GM18867 (cell line): Measurements from ENCODE around the gene PODNL1.
A peak's percentile ranks its signal among the peaks of the same experiment; 100 is the strongest.

Experiments
- ATAC-seq: cut with Tn5 transposase; IDR thresholded peaks from one replicate; pipeline ENCODE4 v1.9.1; 2021; ENCODE audit warnings: mild to moderate bottlenecking, moderate library complexity; ENCODE audit not compliant: unreplicated experiment

PODNL1 gene

DNA sequence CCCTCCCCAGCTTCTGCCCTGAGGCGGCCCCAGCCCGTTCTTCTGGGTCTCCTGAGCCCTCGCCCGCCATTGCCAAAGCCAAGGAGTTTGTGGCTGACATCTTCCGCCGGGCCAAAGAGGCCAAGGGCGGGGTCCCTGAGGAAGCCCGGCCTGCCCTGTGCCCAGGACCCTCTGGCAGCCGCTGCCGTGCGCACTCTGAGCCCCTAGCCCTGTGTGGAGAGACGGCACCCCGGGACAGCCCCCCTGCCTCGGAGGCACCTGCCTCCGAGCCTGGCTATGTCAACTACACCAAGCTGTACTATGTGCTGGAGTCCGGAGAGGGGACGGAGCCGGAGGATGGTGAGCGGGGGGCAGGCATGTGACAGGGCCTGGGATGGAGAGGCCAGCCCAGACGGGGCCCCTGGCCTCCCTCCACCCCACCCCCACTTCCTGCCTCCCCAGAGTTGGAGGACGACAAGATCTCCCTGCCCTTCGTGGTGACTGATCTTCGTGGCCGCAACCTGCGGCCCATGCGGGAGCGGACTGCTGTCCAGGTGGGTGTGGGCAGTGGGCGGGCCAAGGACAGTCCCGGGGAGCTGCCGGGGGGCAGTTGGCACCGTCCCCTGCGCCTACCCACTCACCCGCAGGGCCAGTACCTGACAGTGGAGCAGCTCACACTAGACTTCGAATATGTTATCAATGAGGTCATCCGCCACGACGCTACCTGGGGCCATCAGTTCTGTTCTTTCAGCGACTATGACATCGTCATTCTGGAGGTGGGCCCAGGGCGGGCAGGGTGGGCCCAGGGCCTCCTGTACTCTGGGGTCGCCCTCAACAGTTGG lies 21.1 kb upstream of the PODNL1 start:
- ATAC-seq, result no peak

DNA sequence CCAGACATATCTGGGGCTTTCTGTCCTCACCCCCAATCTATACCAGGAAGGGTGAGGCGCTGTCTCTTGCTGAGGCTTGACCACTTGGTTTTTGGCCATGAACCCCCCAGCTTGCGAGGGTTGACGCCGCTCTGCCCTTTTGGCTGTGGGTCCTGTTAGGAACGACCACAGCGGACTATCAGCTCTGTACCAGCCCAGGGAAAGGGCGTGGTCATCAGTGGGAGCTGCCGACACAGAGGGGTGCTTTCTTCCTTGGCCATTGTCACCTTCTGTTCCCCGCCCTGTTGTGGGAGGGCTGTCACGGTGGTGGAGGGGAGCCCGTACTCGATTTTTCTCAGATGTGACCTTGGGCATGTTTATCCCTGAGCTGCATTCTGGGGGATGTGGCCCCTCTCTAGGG lies 19.8 kb upstream of the PODNL1 start:
- no peak for ATAC-seq

DNA sequence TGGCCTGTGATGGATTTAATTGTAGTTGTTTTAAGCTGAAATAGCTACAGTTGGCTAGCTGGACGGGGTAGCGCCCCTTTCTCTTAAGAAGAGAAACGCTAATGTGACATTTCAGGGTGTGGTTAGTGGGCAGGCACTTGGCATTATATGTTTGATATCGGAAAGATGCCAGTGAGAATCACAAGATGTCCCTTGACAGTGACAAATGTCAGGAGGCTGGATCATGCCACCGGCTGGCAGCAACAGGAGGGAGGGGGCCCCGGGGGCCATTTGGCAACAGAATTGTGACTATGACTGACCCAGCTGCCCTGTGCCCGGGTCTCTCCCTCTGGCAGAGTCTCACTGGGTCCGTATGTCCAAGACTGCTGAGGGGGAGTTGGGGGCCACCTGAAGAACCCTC lies 18.8 kb upstream of the PODNL1 start:
- no peak for ATAC-seq

DNA sequence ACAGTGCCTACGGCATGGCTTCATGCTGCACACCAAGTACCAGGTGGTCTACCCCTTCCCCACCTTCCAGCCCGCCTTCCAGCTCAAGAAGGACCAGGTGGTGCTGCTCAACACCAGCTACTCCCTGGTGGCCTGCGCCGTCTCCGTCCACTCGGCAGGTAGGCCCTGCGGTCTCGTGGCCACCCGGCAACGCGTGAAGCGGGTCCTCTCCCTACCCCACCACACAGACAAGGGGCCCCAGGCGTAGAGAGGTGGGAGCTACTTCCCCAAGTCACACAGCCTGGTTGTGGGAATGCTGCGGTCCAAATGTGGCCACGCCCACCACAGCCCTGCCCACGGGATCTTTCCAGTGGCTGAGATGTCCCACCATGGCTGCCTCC lies 18.1 kb upstream of the PODNL1 start:
- no peak for ATAC-seq

DNA sequence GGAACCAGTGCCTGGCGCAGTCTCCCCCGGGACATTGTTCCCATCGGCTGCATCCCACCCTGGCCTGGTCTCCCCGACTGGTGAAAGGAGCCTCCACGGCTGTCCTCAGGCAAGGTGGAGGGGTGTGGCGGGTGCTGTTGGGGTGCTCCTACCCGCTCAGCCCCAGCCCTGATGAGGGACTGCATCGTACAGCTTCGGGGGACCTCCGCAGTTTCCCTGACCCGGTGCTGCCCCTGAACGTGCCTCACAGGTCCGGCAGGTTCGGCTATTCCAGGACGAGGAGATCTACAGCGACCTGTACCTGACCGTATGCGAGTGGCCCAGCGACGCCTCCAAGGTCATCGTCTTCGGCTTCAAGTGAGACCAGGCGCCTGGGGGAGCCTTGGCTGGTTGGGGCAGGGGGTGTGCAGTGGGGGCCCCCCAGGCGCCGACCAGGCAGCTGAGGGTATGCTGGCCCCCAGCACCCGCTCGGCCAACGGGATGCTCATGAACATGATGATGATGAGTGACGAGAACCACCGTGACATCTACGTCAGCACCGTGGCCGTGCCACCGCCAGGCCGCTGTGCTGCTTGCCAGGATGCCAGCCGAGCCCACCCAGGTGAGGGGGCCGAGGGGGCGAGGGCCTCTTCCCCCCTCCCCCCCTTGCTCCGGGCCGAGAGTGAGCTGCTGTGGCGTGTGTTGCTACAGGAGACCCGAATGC lies 17.6 kb upstream of the PODNL1 start:
- ATAC-seq, result no peak

DNA sequence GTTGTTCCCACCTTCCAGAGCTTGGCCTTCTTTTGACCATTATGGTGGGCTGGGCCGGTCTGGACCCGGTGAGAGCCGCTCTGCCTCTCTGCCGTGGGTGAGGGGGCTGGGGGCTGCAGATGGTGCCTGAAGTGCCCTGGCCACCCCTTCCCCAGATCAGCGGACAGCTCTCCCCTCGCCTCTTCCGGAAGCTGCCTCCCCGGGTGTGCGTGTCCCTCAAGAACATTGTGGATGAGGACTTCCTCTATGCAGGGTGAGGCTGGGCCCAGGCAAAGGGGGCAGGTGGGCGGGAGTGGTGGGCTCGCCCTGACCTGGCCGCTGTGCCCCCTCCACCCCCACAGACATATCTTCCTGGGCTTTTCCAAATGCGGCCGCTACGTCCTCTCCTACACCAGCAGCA lies 16.0 kb upstream of the PODNL1 start:
- no peak for ATAC-seq

DNA sequence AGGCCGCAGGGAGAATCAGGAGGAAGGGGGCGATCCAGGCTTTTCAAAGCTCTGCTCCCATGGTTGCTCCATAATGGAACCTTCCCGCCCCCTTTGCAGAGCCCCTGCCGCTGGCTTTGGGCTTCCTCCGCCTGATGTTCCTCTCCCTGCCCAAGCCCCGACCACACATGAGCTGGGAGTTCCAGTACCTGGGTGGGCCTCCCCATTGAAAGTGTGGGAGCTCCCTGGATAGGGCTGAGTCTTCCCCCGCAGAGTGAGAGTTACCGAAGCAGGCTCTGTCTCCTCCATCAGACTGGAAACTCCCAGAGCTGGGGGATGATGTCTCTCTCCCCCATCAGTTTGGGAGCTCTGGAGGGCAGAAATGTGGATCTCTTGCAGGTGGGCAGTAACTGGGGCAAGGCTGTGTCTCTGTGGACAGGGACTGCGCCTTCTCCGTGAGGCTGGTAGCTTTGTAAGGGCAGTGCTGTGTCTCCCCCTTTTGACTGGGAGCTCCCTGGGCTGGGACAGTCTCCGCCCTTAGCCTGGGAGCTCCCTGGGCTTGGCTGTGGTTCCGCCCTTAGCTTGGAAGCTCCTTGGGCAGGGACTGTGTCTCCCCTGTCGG lies 14.8 kb upstream of the PODNL1 start:
- no peak for ATAC-seq

DNA sequence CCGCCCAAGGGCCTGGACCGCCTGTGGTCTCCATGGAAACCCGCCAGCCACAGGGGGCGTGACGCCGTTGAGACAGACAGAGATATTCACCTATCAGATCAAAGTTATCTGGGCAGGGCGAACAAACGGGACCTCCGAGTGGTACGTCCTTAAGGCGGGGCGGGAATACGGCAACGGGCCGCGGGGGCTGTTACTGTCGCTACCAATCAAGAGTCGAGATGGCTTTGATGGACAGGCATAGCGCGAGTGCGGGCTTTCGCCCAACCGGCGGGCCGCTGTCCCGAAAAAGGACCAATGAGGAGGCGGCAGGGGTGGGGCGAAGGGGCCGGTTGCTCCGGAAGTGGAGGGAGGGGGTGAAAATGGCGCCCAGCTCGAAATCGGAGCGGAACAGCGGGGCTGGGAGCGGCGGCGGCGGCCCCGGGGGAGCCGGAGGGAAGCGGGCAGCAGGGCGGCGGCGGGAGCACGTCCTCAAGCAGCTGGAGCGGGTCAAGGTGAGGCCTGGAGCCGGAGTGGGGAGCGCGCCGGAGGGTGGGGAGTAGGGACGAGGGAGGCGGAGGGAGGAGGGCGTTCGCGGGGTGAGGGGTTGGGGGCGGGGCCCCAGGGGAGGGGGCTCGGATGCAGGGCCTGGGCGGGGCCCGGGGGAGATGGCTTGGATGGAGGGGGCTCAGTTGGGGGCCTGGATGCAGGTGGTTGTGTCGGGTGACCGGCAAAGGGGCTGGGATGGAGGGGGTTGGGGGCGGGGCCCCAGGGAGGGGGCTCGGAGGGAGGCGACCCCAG lies 14.1 kb upstream of the PODNL1 start, which contains the start of gene DCAF15:
Gene DCAF15 (plus strand): TSS at position 356 of the 777 bp plus-strand sequence. CDS start 4 bp downstream, at position 360.
- peak; percentile 96 for ATAC-seq

DNA sequence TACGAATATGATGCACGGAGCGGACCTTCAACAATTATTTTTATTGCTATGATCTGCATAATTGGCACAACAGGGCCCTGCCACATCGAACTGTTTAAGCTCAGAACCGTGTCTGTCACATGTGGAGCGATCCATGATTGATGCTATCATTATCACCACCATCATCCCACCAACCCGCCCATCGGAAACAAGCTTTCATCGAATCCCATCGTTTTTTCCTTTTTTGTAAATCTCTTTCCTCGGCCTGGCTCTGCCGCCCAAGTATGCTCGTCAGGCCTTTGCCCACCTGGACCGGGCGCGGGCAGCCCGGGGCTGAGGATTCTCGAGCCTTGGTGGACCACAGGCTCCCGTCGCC lies 13.6 kb upstream of the PODNL1 start:
- no peak for ATAC-seq

DNA sequence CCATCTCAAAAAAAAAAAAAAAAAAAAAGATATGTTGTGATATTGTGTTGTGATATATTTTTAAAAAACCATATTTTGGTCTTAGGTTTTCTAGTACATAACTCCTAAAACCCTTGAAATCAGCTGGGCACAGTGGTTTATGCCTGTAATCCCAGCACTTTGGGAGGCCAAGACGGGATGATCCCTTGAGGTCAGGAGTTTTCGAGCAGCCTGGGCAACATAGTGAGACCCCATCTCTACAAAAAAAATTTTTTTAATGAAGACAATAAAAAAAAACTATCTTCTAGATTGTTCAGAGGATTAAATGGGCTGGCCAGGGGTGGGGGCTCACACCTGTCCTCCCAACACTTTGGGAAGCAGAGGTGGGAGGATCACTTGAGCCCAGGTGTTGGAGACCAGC lies 12.8 kb upstream of the PODNL1 start:
- ATAC-seq, result no peak

DNA sequence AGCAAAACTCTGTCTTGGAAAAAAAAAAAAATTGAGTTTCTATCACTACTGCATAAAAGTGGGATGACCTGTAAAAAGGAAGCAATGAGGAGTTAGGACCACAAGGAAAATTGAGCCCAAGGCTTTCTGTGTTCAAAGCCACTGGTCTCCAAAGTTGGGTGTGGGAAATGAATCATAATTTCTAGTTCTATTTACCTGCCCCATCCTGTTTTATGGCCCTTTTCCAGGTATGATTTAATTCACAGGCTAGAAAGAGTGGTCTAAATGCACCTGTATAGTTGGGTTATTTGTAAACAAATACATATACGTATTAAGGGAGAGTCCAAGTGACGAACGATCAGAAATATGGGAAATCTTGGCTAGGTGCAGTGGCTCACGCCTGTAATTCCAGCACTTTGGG lies 8.2 kb upstream of the PODNL1 start:
- ATAC-seq, result no peak

DNA sequence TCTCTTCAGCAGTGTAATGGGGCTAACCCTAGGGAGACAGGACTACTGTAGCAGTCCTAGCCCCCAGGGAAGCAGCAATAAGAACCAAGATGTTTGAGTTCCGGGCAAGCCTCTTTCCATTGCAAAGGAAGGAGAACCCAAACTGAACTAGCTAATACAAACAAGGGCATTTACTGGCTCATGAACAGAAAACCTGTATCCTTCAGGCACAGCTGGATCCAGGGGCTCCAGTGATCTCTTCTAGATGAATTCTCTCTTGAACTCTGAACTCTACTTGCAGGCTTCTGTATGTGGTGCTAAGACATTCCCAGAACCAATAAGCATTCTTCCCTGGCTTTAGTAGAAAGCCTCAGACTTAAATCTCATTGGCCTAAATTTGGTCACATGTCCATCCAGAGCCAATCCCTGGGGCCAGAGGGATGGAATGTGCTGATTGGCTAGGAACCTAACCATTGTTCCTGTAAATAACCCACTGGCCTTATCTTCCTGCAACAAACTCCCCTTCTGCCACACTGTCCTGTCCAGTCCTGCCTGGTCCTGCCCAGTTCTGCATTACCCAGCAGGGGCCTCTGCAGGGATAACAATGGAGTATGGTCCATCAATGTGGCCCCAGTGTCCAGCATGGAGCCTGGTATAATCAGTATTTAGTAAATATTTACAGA lies 3.9 kb upstream of the PODNL1 start:
- no peak for ATAC-seq

DNA sequence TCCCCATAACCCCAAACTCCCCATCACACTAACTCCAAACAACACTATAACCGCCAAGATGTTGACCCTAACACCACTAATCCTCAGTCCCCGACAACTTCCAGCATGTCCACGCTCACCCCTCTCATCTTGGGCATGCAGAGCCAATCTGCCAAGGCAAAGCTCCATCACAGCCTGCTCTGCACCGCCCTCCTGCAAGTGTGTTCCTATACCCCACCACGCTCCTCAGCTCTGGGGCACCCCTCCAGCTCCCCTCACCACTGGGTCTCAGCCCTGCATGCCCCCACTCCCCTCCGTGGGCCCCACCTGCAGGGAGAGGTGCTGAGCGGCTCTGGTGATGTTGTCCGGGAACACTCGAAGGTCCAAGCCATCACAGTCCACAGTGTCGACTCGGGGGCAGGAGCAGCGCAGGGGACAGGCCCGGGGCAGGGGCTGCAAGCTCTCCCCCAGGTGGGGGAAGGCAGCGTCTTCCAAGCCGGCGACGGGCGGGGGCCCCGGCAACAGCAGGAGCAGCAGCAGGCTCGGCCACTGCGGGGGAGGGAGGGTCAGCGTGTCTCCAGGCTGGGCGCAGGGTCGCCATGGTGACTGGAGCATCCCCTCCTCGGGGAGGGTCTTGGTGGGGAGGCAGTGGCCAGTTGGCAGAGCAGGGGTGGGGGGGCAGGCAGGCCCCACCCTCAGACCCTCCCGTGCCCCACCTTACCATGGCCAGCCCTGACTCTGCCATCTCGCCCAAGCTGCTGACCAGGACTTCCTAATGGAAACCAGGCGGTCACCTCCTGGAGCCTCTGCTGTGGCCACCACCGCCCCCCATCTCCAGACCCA lies 527 bp downstream of the PODNL1 start:
- ATAC-seq, result no peak

DNA sequence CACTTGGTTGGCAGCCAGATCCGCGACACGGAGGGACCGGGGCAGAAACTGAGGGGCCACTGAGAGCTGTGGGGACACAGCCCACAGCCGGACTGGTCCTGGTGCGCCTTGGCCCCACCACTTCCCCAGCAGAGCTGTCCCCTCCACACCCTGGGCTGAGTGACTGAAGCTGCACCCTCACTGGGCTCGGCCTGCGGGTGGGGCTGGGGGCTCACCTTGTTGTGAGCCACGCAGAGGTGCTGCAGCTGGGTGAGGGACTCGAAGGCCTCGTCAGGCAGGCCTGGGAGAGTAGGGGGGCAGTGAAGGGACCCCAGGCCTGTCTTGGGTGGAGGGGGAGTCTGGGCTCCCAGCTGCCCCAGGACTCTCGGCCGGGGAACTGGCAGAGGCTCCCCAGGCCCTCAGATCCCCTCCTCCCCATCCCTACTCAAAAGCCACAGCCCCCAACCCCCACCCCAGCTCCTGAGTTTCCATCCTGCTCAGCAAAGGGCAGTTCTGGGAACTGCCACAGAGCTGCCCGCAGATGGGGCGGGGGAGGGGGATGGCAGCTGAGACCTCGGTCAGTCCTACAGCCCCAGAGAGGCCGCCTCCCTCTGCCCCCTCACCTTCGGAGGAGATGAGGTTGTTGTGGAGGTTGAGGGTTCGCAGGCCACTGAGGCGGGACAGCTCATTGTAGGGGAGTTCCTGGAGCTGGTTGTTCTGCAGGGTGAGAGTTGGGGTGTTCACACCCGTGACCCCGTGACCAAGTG lies 2.3 kb downstream of the PODNL1 start:
- ATAC-seq, result no peak

DNA sequence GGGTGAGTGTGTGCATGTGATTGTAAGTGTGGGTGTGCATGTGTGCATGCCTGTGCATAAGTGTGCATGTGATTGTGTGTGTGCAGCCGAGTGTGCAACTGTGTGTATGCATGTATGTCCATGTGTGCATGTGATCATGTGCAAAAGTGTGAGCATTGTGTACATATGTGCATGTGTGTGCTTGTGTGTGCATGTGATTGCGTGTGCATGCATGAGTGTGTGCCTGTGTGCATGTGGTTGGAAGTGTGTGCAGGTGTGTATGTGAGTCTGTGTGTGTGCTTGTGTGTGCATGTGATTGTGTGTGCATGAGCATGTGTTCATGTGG lies 3.5 kb downstream of the PODNL1 start:
- no peak for ATAC-seq

DNA sequence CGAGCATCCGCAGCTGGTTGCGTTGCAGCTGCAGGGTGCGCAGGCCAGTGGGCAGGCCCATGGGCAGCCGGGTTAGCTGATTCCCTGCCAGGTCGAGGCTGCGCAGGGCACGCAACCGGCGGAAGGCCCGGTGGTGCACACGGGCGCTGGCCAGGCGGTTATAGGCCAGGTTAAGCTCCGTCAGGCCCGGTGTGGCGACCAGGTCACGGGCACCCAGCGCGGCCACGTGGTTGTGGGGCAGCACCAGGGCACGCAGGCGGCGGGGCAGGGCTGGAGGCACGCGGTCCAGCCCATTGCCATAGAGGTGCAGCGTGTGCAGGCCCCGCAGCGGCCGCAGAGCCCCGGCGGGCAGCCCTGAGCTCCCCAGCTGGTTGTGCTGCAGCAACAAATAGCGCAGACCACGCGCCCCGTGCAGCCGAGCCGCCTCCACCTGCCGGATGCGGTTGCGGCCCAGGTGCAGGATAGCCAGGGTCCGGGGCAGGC lies 5.3 kb downstream of the PODNL1 start:
- ATAC-seq, result no peak

DNA sequence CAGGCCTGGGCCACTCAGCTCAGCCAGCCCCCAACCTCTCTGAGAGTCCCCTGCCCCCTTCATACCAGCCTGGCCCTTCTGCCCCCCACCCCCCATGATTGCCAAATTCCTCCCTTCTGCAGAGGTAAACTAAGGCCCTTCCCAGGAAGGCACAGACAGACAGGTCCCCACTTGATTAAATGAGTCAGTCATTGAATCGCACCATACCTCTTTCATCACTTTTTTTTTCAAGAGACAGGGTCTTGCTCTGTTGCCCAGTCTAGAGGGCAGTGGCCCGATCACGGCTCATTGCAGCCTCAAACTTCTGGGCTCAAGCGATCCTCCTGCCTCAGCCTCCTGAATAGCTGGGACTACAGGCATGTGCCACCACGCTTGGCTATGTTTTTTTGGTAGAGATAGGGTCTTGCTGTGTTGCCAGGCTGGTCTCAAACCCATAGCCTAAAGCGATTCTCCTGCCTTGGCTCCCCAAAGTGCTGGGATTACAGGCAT lies 6.0 kb downstream of the PODNL1 start:
- ATAC-seq, result no peak

DNA sequence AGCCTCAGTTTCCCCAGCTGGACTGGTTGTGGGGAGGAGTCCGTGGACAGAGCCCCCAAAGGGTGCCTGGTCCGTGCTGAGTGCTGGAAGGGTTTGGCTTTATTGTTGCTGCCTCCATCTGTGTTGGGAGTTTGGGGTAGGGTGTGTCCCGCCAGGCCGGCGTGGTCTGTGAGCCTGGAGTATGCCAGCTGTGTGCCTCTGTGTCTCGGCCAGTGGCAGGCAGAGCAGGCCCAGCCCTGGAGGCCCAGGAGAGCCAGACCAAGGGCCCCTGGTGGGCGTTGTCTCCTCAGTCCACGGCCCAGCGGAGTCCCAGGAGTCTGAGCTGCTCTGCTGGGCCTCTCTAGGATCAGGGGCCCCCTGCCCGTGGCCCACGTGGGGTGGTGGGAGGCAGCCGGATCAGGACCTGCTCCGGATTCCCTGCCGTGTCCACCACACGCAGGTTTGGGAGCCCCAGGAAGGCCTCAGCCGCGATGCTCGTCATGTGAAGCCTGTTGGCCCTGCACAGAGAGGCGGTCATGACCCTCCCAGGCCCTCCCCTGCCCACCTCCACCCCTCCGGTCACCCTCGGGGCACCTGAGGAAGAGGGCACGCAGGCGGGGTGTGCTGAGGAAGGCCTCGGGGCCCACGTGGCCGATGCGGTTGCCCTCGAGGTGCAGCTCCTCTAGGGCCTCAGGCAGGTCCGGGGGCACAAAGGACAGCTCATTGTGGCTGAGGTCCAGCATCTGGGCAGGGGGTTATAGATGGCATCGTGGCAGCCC lies 6.6 kb downstream of the PODNL1 start:
- ATAC-seq, result no peak
